Stimulated activated naive CD8-positive, alpha-beta T cell treated with anti-CD3 and anti-CD28 coated beads, Interleukin-15, amount 100 ng/mL, for 72 hours (primary cell): Measurements from ENCODE around the gene CNBD2.
"Not testable (repeated sequence)": the region's sequence is repeated elsewhere in the genome, so short reads cannot be mapped to it uniquely, and the experiment has no call there.

Experiments
- ATAC-seq: fragments of 150-1000 bp; cut with Tn5 transposase; 2 replicates; pipeline ENCODE4 v1.10.0; 2021; ENCODE audit warnings: mild to moderate bottlenecking, moderate library complexity
- DNase-seq, 2 donors: peaks; one replicate each; pipeline ENCODE4 v3.0.0; 2021 to 2022
- H3K27ac Mint-ChIP-seq, 2 donors: one replicate each; pipeline ENCODE4 v1.8.0; 2022; ENCODE audit warnings: mild to moderate bottlenecking in 2 of 2, mixed read lengths in 2 of 2, moderate library complexity in 2 of 2
- H3K27me3 Mint-ChIP-seq: one replicate; pipeline ENCODE4 v1.8.0; 2022; ENCODE audit warnings: mixed read lengths
- H3K4me1 Mint-ChIP-seq: one replicate; pipeline ENCODE4 v1.8.0; 2022; ENCODE audit warnings: mild to moderate bottlenecking, mixed read lengths
- H3K4me3 Mint-ChIP-seq, 2 donors: one replicate each; pipeline ENCODE4 v1.8.0; 2022; ENCODE audit warnings: mild to moderate bottlenecking in 2 of 2, mixed read lengths in 2 of 2, moderate library complexity in 1 of 2
- H3K9me3 Mint-ChIP-seq, 2 donors: one replicate each; pipeline ENCODE4 v1.8.0; 2022; ENCODE audit warnings: mixed read lengths in 2 of 2

The CNBD2 gene

GRCh38 chr20:36061754-36062153 is 93.4 kb downstream of the CNBD2 start:
- Mint-ChIP-seq H3K4me3 (no peak overlapping the region), H3K27me3 (peaks cover 10% of the 10 kb centered on the region), H3K27ac (no peak overlapping the region), H3K9me3 (no peaks in the 10 kb centered on the region), H3K4me1 (peaks cover 11% of the 10 kb centered on the region)
- ATAC-seq = no peak
- DNase-seq = no peak

GRCh38 chr20:36062799-36063198 is 94.4 kb downstream of the CNBD2 start:
- H3K4me3 Mint-ChIP-seq = no peak overlapping the region
- ATAC-seq (no peak), DNase-seq (no peak)
- peaks cover 11% of the 10 kb centered on the region for H3K4me1 Mint-ChIP-seq
- H3K27me3 Mint-ChIP-seq = peaks cover 10% of the 10 kb centered on the region
- no peaks in the 10 kb centered on the region for H3K9me3 Mint-ChIP-seq
- H3K27ac Mint-ChIP-seq = no peak overlapping the region

GRCh38 chr20:36063916-36064657 is 95.7 kb downstream of the CNBD2 start:
- ATAC-seq (no peak), DNase-seq (no peak)
- no peaks in the 10 kb centered on the region for H3K9me3 Mint-ChIP-seq
- H3K4me1 Mint-ChIP-seq = peaks cover 11% of the 10 kb centered on the region
- H3K4me3 Mint-ChIP-seq = peak overlapping the region; percentile 91 to 94
- peak overlapping the region; percentile 81 to 88 for H3K27ac Mint-ChIP-seq
- peaks cover 10% of the 10 kb centered on the region for H3K27me3 Mint-ChIP-seq

GRCh38 chr20:36064658-36065426 is 96.5 kb downstream of the CNBD2 start:
- DNase-seq = peak; percentile 90 to 94
- no peaks in the 10 kb centered on the region for H3K9me3 Mint-ChIP-seq
- H3K27me3 Mint-ChIP-seq = peaks cover 10% of the 10 kb centered on the region
- peak overlapping the region; percentile 91 to 94 for H3K4me3 Mint-ChIP-seq
- H3K27ac Mint-ChIP-seq = peak overlapping the region; percentile 65 to 90
- H3K4me1 Mint-ChIP-seq = peaks cover 11% of the 10 kb centered on the region
- ATAC-seq = peak; percentile 96

- no peak for ATAC-seq
- Mint-ChIP-seq H3K4me3 (peak overlapping the region; percentile 91 to 94), H3K27me3 (peaks cover 10% of the 10 kb centered on the region), H3K4me1 (peaks cover 11% of the 10 kb centered on the region), H3K9me3 (no peaks in the 10 kb centered on the region), H3K27ac (peak overlapping the region; percentile 27 to 65)
- no peak for DNase-seq
Observed at GRCh38 chr20:36065427-36065998, 97.1 kb downstream of the CNBD2 start.

- no peaks in the 10 kb centered on the region for H3K9me3 Mint-ChIP-seq
- H3K4me1 Mint-ChIP-seq = peaks cover 11% of the 10 kb centered on the region
- H3K27ac Mint-ChIP-seq = no peak overlapping the region
- H3K27me3 Mint-ChIP-seq = peaks cover 14% of the 10 kb centered on the region
- DNase-seq (no peak), ATAC-seq (no peak)
- H3K4me3 Mint-ChIP-seq = no peak overlapping the region
Observed at GRCh38 chr20:36066777-36067176, 98.4 kb downstream of the CNBD2 start.

- not testable (repeated sequence) for H3K4me3 Mint-ChIP-seq, DNase-seq, H3K27ac Mint-ChIP-seq, H3K9me3 Mint-ChIP-seq, ATAC-seq
- Mint-ChIP-seq H3K4me1 (peaks cover 11% of the 10 kb centered on the region), H3K27me3 (peaks cover 18% of the 10 kb centered on the region)
Observed at GRCh38 chr20:36068526-36068925, 100.1 kb downstream of the CNBD2 start.

- Mint-ChIP-seq H3K4me3 (no peak overlapping the region), H3K4me1 (peaks cover 2% of the 10 kb centered on the region), H3K27me3 (peaks cover 14% of the 10 kb centered on the region), H3K27ac (no peak overlapping the region), H3K9me3 (no peaks in the 10 kb centered on the region)
- no peak for DNase-seq
- ATAC-seq = no peak
Observed at GRCh38 chr20:36070451-36070850, 102.1 kb downstream of the CNBD2 start.

- Mint-ChIP-seq H3K4me3 (no peak overlapping the region), H3K27me3 (peaks cover 8% of the 10 kb centered on the region), H3K9me3 (no peaks in the 10 kb centered on the region), H3K27ac (peak overlapping the region in 1 of 2 donors; percentile 36), H3K4me1 (no peaks in the 10 kb centered on the region)
- ATAC-seq (no peak), DNase-seq (no peak)
Observed at GRCh38 chr20:36071848-36072247, 103.5 kb downstream of the CNBD2 start.

- no peaks in the 10 kb centered on the region for H3K9me3 Mint-ChIP-seq
- no peak overlapping the region for H3K4me3 Mint-ChIP-seq
- no peak overlapping the region for H3K27ac Mint-ChIP-seq
- H3K27me3 Mint-ChIP-seq = peaks cover 27% of the 10 kb centered on the region
- ATAC-seq = no peak
- H3K4me1 Mint-ChIP-seq = peaks cover 4% of the 10 kb centered on the region
- no peak for DNase-seq
Observed at GRCh38 chr20:36074983-36075382, 106.6 kb downstream of the CNBD2 start.

- DNase-seq, H3K4me3 Mint-ChIP-seq, H3K27ac Mint-ChIP-seq, ATAC-seq, H3K9me3 Mint-ChIP-seq, H3K4me1 Mint-ChIP-seq: not testable (repeated sequence)
- peaks cover 19% of the 10 kb centered on the region for H3K27me3 Mint-ChIP-seq
Observed at GRCh38 chr20:36077762-36078161, 109.4 kb downstream of the CNBD2 start.

- Mint-ChIP-seq H3K9me3 (no peaks in the 10 kb centered on the region), H3K27ac (no peak overlapping the region), H3K27me3 (peaks cover 19% of the 10 kb centered on the region), H3K4me1 (peaks cover 6% of the 10 kb centered on the region), H3K4me3 (no peak overlapping the region)
- DNase-seq (no peak), ATAC-seq (no peak)
Observed at GRCh38 chr20:36079486-36079885, 111.1 kb downstream of the CNBD2 start.

GRCh38 chr20:36079984-36080383 is 111.6 kb downstream of the CNBD2 start:
- not testable (repeated sequence) for H3K27ac Mint-ChIP-seq, ATAC-seq, H3K4me3 Mint-ChIP-seq, H3K4me1 Mint-ChIP-seq, H3K9me3 Mint-ChIP-seq, DNase-seq
- peaks cover 19% of the 10 kb centered on the region for H3K27me3 Mint-ChIP-seq
